22Rv1 (cell line): Measurements from ENCODE around the gene RAB3IL1.

Experiments used
- ZFX ChIP-seq: fragments of 450-650 bp; IDR thresholded peaks from 2 replicates; pipeline ENCODE4 v1.6.1; 2017; ENCODE audit warnings: antibody characterized with exemption, borderline replicate concordance
- TF ChIP-seq, protein P1 (sequence below): fragments of 450-650 bp; IDR thresholded peaks from 2 replicates; pipeline ENCODE4 v1.5.1; 2017; ENCODE audit warnings: mild to moderate bottlenecking

GRCh38 chr11:61874377-61874809 lies 43.0 kb downstream of the RAB3IL1 start:
- TF ChIP-seq, protein P1, sequence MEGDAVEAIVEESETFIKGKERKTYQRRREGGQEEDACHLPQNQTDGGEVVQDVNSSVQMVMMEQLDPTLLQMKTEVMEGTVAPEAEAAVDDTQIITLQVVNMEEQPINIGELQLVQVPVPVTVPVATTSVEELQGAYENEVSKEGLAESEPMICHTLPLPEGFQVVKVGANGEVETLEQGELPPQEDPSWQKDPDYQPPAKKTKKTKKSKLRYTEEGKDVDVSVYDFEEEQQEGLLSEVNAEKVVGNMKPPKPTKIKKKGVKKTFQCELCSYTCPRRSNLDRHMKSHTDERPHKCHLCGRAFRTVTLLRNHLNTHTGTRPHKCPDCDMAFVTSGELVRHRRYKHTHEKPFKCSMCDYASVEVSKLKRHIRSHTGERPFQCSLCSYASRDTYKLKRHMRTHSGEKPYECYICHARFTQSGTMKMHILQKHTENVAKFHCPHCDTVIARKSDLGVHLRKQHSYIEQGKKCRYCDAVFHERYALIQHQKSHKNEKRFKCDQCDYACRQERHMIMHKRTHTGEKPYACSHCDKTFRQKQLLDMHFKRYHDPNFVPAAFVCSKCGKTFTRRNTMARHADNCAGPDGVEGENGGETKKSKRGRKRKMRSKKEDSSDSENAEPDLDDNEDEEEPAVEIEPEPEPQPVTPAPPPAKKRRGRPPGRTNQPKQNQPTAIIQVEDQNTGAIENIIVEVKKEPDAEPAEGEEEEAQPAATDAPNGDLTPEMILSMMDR = no peak
- TF ChIP-seq ZFX = no peak
